Amniotic epithelial cell (primary cell): ENCODE data around the gene FBN3.
A peak's percentile ranks its signal among the peaks of the same experiment; 100 is the strongest.
"Not testable (repeated sequence)": the region's sequence is repeated elsewhere in the genome, so short reads cannot be mapped to it uniquely, and the experiment has no call there.

Experiments
- DNase-seq: peaks from one replicate; pipeline ENCODE4 v3.0.0-alpha.2; 2010; ENCODE audit warnings: low read depth

FBN3 gene

DNA sequence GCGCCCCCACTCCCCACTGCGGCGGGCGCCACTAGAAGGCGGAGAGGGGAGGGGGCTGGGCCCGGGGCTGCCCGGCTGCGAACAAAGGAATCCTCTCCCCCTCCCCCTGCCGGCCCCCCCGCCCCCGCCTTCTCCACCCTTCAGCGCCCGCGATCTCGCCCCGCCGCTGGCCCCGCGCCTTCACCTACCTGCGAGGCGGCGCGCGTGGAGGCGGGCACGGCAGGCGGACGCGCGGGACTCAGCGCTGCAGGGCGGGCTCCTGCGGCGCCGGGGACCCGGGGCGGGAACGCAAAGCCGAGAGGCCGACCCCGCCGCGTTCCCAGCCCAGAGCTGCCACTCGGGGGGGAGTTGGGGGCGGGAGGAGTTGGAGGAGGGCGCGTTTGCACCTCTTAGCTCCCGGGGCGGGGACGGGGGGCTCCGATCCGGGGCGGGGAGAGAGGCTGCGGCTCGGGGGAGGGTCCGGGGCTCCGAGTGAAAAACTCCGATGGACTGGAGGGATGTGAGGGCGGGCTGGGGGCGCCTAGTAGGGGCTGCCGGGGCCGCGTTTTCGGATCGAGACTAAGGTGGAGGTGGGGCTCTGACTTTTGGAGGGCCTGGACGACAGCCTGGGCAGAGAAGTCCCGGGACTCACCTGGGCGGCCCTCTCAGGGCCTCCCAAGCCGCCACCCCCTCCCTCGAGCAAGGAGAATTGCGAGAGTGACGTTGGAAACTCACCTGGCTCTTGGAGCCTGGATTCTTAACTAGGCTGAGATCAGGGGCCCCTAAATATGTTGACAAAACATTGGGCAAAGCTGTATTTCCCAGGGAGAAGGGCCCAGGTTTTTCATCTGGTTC, at the start of gene FBN3:
Gene FBN3 (minus strand): TSS at position 332 of the 834 bp plus-strand sequence. CDS start 2,112 bp downstream, outside the sequence.
- no peak for DNase-seq

DNA sequence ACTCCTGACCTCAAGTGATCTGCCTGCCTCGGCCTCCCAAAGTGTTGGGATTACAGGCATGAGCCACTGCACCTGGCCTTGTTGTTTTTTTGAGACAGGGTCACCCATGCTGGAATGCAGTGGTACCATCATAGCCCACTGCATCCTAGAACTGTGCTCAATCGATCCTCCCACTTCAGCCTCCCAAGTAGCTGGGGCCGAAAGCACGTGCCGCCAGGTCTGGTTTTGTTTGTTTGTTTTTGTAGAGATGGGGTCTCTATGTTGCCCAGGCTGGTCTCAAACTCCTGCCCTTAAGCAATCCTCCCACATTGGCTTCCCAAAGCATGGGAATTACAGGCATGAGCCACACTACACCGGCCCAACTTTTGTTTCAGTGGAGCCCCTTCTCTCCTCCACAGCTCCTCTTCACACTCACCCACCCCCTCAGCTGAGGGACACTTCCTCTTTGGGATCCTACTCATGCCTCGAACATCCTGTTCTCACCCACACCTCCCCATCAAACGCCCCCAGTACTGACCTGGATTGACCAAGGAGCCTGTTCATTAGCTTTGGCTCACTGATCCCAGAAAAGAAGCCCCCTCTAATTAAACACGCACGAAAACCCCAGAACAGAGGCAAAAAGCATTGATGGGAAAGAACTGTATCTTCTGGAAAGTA, 47.0 kb upstream of the FBN3 start:
- no peak for DNase-seq

DNA sequence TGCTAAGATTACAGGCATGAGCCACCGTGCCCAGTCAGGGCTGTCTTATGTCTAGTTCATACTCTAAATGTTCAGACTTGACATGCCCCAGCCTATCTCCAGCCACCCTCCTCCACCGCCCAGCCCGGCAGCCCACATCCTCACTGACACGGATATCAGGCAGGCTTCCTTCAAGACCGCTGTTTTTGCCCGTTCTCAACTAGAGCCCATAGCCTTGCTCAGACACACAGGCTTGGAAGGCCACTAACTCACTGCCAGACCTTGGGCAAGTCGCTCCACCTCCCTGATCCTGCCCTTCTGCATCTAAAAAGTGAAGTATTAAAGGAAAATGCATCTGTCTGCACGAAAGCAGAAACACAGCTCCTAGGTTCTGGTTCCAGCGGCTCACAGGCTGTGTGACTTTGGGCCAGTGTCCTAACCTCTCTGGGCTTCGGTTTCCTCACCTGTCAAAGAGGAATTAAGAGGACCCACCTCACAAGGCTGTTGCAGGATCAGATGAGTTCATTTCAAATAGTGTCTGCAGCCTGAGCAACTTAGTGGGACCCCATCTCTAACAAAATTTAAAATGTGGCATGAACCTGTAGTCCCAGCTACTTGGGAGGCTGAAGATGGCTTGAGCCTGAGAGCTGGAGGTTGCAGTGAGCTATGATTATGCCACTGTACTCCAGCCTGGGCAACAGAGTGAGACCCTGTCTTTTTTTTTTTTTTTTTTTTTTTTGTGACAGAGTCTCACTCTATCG, 45.3 kb upstream of the FBN3 start:
- DNase-seq, result no peak

DNA sequence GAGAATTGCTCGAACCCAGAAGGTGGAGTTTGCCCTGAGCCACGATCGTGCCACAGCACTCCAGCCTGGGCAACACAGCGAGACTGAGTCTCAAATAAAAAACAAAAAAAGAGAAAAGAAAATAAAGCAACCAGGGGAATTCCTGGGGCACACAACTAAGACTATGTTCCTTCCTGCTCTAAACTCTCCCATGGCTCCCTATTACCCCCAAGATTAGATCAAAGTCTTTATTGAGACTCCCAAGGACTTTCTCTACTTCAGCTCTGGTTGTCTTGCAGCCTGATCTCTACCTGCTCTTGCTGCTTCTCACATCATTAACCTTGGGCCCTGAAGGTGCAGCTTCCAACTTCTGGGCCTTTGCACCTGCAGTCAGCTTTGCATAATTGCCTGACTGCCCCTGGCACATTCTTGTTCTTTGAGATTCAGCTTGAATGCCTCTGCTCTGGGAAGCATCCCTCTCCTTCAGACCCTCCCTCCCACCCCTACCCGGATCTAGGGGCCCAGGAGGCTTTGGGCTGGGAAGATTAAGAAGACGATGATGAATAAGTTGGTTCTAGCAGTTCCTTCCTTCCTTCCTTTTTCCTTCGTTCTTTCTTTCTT, 42.9 kb upstream of the FBN3 start:
- no peak for DNase-seq

DNA sequence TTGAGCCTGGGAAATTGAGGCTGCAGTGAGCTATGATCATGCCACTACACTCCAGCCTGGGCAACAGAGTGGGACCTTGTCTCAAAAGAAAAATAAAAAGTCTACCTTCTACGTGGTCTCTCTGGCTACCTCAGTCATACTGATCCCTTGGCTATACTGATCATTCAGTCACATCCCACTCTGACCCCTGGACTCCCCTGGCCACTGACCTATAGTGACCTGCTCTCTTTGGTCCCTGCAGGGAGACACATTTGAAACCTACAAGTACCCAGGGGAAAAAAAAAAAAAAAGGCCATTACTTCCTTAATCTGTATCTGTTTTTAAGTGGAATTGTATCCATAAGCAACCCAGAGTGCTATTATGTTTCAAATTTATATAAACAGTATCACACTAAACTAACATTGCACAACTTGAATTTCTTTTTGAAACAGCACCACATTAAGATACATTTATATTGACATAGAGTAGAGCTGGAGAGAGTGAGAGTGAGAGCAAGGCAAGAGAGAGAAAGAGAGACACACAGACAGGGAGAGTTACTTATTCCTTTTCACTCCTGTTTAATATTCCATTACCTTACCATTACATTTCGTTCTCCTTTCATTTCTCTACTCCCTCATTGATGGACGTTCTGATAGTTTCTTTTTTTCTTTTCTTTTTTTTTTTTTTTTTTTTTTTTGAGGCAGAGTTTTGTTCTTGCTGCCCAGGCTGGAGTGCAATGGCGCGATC, 36.1 kb upstream of the FBN3 start:
- no peak for DNase-seq

DNA sequence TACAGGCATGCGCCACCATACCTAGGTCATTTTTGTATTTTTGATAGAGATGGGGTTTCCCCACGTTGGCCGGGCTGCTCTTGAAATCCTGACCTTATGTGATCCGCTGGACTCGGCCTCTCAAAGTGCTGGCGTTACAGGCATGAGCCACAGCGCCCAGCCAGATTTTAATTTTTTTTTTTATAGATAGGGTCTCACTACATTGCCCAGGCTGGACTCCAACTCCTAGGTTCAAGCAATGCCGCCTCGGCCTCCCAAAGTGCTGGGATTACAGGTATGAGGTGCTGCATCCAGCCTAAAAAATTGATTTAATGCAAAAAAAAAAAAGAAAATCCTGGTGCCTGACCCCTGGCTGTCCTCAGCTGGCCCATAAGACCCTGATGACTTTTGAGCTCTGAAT, 34.9 kb upstream of the FBN3 start:
- DNase-seq, result no peak

DNA sequence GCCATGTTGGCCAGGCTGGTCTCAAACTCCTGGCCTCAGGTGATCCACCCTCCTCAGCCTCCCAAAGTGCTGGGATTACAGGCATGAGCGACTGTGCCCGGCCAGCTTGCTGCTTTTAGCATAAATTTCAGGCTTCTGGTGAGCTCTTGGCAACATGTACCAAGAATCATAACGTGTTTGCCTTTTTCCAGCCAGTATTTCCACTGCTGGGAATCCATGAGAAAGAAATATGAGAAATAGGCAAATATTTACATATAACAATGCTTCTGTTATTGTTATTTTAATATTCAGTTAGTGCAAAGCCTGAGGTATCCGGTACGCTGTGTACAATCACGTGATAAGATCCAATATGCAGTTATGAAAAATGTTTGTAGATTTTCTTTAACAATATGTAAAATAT, 30.6 kb upstream of the FBN3 start:
- DNase-seq, result no peak

DNA sequence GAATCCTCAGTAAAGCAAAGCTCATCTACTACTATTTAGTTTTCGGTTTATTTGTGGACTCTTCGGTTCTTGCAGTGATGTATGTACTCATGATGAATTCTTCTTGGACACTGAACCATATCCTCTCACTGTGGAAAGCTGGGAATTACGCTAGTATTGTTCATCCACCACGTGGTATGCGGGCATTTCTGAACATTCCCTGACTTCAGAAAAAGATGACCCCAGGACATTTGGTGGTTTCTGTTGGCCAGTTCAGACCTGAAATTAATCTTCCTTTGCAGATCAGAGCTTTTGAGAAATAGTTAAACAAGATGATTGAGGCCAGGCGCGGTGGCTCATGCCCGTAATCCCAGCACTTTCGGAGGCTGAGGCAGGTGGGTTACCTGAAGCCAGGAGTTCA, 25.3 kb upstream of the FBN3 start:
- DNase-seq, result peak; percentile 89

DNA sequence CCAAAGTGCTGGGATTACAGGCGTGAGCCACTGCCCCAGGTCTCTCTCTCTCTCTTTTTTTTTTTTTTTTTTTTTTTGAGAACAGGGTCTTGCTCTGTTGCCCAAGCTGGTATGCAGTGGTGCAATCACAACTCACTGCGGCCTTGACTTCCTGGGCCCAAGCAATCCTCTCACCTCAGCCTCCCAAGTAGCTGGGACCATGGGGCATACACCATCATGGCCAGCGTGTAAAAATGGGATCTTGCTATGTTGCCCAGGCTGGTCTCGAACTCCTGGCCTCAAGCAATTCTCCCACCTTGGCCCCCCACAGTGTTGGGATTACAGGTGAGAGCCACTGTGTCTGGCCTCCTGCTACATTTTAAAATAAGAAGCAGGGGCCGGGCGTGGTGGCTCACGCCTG, 19.1 kb upstream of the FBN3 start:
- DNase-seq, result no peak

DNA sequence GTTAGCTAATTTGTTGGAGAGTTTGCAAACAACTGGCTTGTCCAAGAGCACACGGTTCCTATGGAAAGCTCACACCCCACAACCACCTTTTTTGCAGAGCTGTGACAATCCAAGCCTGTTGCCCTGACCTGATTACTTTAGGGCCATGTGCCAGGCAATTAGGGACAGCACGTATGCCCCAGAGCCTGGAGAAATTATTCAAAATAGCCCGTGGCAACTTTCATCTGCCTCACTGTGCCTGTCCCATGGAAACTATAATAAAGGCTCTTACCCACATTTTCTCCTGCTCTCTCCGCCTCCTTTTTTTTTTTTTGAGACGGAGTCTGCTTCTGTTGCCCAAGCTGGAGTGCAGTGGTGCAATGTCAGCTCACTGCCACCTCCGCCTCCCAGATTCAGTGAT, 18.6 kb upstream of the FBN3 start:
- DNase-seq, result no peak

DNA sequence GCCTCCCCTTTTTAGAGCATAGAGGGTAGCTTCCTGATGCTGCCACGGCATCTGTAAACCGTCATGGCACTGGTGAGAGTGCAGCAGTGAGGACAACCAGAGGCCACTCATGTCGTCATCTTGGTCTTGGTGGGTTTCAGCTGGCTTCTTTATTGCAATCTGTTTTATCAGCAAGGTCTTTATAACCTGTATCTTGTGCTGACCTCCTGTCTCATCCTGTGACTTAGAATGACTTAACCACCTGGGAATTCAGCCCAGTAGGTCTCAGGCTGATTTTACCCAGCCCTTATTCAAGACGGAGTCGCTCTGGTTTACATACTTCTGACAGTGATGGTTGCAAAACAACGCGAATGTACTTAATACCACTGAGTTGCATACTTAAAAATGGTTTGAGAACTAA, 14.4 kb upstream of the FBN3 start:
- peak; percentile 98 for DNase-seq

DNA sequence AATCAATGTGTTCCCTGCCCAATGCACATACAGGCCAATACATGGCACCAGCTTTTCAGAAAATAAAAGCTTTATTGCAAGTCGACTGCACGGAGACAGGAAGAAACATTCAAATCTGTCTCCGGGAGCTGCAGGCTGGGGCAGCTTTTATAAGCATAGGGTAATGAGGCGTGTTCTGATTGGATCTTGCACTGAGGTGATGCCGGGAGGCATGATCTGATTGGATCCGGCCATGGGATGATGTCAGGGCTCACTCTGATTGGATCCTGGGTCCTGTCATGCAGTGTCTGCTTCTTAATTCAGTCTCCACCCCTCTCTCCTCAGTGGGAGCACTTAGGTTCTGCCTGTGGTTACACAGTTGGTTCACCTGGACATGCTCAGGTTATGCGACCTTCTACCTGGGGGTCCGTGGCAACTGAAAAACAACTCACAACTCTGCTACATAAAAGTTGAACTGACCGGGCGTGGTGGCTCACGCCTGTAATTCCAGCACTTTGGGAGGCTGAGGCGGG, 11.8 kb upstream of the FBN3 start:
- DNase-seq, result no peak

DNA sequence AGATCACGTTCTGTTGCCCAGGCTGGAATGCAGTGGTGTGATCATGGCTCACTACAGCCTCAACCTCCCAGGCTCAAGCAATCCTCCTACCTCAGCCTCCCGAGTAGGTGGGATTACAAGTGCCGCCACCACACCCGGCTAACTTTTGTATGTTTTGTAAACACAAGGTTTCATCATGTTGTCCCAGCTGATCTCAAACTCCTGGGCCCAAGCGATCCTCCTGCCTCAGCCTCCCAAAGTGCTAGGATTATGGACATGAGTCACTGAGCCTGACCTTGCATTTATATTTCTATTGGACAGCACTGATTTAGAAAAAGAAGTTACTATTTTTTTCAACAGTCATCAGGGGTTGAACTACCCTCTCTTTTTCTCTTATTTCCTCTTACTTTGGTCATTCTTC, 9.9 kb upstream of the FBN3 start:
- not testable (repeated sequence) for DNase-seq

DNA sequence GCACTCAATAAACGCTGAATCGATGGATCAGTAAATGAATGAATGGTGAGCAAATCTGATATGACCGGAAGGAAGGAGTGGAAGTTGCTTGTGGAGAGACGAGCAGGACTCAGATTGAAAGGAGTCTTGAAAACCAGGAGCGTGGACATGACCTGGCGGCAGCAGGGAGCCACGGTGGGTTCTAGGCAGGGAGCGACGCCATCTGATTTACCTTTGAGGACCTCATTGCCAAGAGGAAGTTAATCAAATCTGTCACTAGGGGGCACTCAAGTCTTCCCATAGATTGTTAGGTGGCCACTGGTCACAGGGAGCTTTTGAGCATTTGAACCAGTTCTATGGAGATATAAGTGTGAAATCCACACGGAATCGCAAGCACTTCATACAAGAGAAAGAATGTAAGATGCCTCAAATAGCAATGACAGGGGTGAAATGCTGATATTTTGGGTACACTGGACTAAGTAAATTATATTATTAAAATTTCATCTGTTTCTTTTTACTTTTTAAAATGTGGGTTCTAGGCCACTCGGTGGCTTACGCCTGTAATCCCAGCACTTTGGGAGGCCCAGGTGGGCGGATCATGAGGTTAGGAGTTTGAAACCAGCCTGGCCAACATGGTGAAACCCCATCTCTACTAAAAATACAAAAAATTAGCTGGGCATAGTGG, 9.2 kb upstream of the FBN3 start:
- peak; percentile 80 for DNase-seq

DNA sequence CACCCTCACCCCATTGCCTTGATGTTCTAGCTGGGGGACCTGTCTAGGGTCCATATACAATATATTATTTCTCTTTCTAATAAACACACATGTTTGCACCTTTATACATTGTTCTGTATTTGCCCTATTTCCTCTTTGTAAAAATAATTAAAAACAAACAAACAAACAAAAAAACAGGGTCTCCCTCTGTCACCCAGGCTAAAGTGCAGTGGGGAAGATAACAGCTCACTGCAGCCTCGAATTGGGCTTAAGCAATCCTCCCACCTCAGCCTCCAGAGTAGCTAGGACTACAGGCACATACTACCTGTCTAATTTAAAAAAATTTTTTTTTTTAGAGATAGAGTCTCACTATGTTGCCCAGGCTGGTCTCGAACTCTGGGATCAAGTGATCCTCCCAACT, 5.9 kb upstream of the FBN3 start:
- DNase-seq, result no peak

DNA sequence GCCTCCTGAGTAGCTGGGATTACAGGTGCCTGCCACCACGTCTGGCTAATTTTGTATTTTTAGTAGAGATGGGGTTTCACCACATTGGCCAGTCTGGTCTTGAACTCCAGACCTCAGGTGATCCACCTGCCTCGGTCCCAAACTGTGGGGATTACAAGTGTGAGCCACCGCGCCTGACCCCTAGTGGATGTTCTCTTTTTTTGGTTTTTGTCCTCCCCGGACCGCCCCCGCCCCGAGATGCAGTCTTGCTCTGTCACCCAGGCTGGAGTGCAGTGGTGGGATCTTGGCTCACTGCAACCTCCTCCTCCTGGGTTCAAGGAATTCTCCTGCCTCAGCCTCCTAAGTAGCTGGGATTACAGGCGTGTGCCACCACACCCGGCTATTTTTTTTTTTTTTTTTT, 4.6 kb upstream of the FBN3 start:
- not testable (repeated sequence) for DNase-seq

DNA sequence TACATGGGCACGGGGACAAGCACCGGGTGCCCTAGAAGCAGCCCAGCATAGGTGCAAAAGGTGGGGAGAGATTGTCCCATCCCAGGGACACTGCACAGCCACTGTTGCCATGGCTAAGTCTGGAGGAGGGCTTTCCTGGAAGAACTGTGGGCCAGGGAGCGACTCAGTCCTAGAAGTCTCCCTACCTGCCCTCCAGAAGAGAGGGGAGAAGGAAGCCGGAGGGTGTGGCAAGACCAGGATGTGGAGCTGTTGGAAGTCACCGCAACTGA, 2.3 kb upstream of the FBN3 start:
- DNase-seq, result no peak

DNA sequence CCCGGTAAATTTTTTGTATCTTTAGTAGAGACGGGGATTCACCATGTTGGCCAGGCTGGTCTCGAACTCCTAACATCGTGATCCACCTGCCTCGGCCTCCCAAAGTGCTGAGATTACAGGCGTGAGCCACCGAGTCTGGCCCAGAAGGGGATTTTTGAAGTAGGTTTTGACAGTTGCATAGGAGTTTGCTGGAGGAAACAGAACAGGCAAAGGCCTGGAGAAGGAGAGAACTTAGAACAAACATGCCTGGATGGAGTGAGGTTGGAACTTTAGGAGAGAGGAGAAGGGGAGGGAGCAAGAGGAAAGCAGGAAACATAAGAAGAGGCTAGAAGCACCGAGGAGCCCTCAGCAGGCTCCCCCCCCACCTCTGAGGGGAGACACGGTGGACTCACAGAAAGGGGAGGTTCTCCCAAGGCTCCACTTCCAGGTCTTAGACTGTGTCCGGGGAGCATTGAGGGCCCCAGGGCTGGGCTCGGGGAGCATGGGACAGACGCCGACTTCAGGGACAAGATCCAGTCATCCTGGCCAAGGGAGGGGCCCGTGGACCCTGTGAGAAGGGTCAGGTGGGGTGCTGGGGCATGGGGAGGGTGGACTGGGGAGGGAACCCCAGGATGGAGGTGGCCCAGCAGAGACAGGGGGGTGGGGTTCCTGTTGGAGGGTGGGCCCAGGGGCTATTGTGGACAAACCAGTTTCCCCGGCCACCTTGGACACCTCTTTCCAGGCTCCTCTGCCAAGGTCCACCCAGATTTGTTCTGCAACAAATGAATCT, 1.8 kb upstream of the FBN3 start:
- no peak for DNase-seq

DNA sequence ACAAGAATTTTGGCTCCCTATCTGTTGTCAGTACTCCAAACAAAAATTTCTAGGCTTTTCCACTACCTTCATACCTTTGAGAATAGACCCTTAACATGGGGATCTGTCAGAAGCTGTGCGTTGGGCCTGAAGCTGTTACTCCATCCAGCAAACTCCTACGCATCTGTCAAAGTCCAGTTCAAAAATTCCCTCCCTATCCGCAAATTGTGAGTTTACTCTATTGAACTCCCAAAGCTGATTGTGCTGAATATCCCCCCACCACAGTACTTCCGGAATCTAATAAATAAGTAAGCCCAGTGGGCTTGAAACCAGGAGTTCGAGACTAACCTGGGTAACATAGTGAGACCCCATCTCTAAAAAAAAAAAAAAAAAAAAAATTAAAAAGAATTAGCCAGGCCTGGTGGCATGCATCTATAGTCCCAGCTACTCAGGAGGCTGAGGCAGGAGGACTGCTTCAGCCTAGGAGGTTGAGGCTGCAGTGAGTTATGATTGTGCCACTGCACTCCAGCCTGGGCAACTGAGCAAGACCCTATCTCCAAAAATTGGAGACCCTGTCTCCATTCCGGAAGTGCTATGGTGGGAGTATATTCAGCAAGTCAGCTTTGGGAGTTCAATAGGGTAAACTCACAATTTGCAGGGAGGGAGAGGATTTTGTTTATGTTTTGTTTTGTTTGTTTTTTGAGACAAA, 930 bp upstream of the FBN3 start:
- DNase-seq, result no peak
